Testis (tissue), 3 donors: ENCODE measurements around the gene EGFR. TPM values are rescaled to one million over a fixed set of nuclear protein-coding genes. Genes with fewer than 3 reads are reported as not detected.

ENCODE experiments used
- DNase-seq: peaks from one replicate; pipeline ENCODE4 v3.0.0-alpha.2; 2019
- H3K27ac ChIP-seq, 2 donors: fragments of 200-600 bp; sonication (generic); one replicate each; pipeline ENCODE4 v1.5.1; 2019
- H3K27me3 ChIP-seq: fragments of 200-600 bp; sonication (generic); one replicate; pipeline ENCODE4 v1.5.1; 2019
- H3K36me3 ChIP-seq: fragments of 200-600 bp; sonication (generic); one replicate; pipeline ENCODE4 v1.5.1; 2017; ENCODE audit warnings: low read depth; ENCODE audit errors: missing control alignments
- H3K4me1 ChIP-seq: fragments of 200-600 bp; sonication (generic); one replicate; pipeline ENCODE4 v1.5.1; 2019
- H3K4me3 ChIP-seq, 2 donors: fragments of 200-600 bp; sonication (generic); one replicate each; pipeline ENCODE4 v1.5.1; 2017 to 2019
- H3K9me3 ChIP-seq: fragments of 200-600 bp; sonication (generic); one replicate; pipeline ENCODE4 v1.5.1; 2017
- POLR2A ChIP-seq: fragments of 450-650 bp; IDR thresholded peaks from one replicate; pipeline ENCODE4 v1.6.1; 2017; ENCODE audit warnings: antibody characterized with exemption, mild to moderate bottlenecking, moderate library complexity
- WGBS, 2 donors: methylation state at CpG; one replicate each; pipeline ENCODE4 v1.1.5; 2018; 5-methylcytosine and 5-hydroxymethylcytosine counted together
- intact Hi-C: fragments of 100-400 bp; cut with DNase I; formaldehyde crosslinking; loops from one replicate; pipeline ENCODE4 v1.15.1; 2023; ENCODE audit warnings: low total_unique reads
- polyA plus RNA-seq: library from polyadenylated mRNA; stranded (reverse); fragments of 350-450 nt; fragmentation: Illumina TruSeq; extraction: RNeasy Lipid Tissue Mini Kit (QIAGEN cat#74804); gene quantifications from one replicate; pipeline ENCODE4 v1.2.3, GENCODE V29; 2014; ENCODE audit warnings: low read depth, low replicate concordance; ENCODE audit not compliant: insufficient read depth
- total RNA-seq, 2 donors: library from RNA; depleted of rRNA; stranded (reverse); fragments of >200 nt; gene quantifications; one replicate each; pipeline ENCODE4 v1.2.3, GENCODE V29; 2016
- TF ChIP-seq, protein P1 (sequence below), 3 experiments: fragments of 450-650 bp in 2 of 3; fragments of 200-600 bp in 1 of 3; sonication (generic) in 1 of 3; IDR thresholded peaks; one replicate each; pipeline ENCODE4 v1.5.1; 2016 to 2019; ENCODE audit warnings: antibody characterized with exemption in 3 of 3, mild to moderate bottlenecking in 2 of 3, moderate library complexity in 1 of 3

Gene EGFR
- total and polyA plus RNA-seq, 3 donors from 2014 or later: 11.0 to 45.0 (median 18.2) TPM

- H3K27ac ChIP-seq: no peak overlapping the region
- no peaks in the 10 kb centered on the region for H3K9me3 ChIP-seq
- no peak overlapping the region for H3K4me3 ChIP-seq
- H3K36me3 ChIP-seq: no peaks in the 10 kb centered on the region
- H3K27me3 ChIP-seq: no peaks in the 10 kb centered on the region
- 49 to 60% methylated on average over 11 to 14 of the region's 14 CpGs for WGBS, 2 donors
- intact Hi-C loops: no loop called here
- TF ChIP-seq, protein P1, sequence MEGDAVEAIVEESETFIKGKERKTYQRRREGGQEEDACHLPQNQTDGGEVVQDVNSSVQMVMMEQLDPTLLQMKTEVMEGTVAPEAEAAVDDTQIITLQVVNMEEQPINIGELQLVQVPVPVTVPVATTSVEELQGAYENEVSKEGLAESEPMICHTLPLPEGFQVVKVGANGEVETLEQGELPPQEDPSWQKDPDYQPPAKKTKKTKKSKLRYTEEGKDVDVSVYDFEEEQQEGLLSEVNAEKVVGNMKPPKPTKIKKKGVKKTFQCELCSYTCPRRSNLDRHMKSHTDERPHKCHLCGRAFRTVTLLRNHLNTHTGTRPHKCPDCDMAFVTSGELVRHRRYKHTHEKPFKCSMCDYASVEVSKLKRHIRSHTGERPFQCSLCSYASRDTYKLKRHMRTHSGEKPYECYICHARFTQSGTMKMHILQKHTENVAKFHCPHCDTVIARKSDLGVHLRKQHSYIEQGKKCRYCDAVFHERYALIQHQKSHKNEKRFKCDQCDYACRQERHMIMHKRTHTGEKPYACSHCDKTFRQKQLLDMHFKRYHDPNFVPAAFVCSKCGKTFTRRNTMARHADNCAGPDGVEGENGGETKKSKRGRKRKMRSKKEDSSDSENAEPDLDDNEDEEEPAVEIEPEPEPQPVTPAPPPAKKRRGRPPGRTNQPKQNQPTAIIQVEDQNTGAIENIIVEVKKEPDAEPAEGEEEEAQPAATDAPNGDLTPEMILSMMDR (IDR thresholded peaks at IDR 0.05): no peak
- no peak for TF ChIP-seq POLR2A
- H3K4me1 ChIP-seq: no peaks in the 10 kb centered on the region
- DNase-seq: no peak
Observed at GRCh38 chr7:55235115-55235514, 216.3 kb downstream of the EGFR start.

- Histone ChIP-seq H3K9me3 (no peaks in the 10 kb centered on the region), H3K36me3 (no peaks in the 10 kb centered on the region), H3K27me3 (no peaks in the 10 kb centered on the region), H3K4me1 (no peaks in the 10 kb centered on the region), H3K27ac (no peak overlapping the region), H3K4me3 (no peak overlapping the region)
- 47 to 48% methylated on average over 6 of the region's 6 CpGs for WGBS, 2 donors
- no peak for TF ChIP-seq POLR2A
- TF ChIP-seq, protein P1 (IDR thresholded peaks at IDR 0.05): no peak
- no peak for DNase-seq
- intact Hi-C loops: no loop called here
Observed at GRCh38 chr7:55235801-55236200, 217.0 kb downstream of the EGFR start.

DNA sequence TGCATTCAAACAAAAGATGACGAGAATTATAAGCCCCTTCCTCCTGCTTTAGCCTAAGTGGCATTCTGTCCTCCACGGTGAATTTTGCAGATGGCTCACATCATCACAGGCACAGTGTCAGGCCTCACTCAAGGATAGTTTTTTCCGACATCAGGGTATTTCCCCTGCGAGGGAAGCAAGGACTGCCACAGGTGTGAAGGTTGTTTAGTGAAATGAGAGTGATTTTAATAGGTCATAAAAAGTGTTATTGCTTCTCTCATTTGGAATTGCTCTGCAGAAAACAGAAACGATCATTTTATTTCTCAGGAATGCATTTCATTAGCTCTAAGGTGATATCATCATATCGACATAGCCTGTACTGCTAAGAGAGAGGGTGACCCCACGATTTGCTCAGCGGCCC, 217.7 kb downstream of the EGFR start:
- Histone ChIP-seq H3K4me1 (no peaks in the 10 kb centered on the region), H3K36me3 (no peaks in the 10 kb centered on the region), H3K27me3 (no peaks in the 10 kb centered on the region), H3K9me3 (no peaks in the 10 kb centered on the region), H3K4me3 (no peak overlapping the region), H3K27ac (no peak overlapping the region)
- intact Hi-C loops: no loop called here
- WGBS, 2 donors: 73 to 85% methylated on average over 8 of the region's 8 CpGs
- no peak for DNase-seq
- TF ChIP-seq POLR2A: no peak
- TF ChIP-seq, protein P1 (IDR thresholded peaks at IDR 0.05): no peak

DNA sequence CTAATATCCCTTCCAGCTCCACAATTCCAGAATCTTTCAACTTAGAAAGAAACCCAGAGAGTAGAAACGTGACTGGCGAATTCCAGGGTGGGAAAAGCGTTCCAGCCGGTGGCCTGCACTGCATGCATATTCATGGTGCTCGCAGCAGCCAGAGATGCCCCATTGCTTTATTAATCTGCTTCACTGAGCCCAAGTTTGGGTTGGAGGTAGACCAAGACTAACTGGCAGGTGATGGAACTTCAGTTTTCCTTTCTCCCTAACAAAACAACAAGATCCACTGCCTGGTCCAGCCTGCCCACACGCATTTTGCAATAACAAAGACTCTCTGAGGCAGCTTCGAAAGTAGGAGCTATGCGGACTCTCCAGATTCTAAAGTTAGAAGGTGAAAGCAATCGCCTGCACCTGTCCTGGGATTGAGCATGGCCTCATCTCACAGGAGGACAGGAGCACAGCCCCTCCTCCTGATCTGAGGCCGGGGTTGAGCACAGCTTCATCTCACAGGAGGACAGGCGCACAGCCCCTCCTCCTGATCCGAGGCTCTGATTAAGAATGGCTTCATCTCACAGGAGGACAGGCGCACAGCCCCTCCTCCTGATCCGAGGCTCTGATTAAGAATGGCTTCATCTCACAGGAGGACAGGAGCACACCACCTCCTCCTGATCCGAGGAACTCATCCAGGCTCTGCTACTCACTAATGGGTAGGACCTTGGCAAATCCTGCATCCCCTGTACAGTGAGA, 218.5 kb downstream of the EGFR start:
- TF ChIP-seq, protein P1 (IDR thresholded peaks at IDR 0.05): no peak
- no peak for TF ChIP-seq POLR2A
- Histone ChIP-seq H3K4me3 (no peak overlapping the region), H3K27me3 (no peaks in the 10 kb centered on the region), H3K4me1 (no peaks in the 10 kb centered on the region), H3K36me3 (no peaks in the 10 kb centered on the region), H3K9me3 (no peaks in the 10 kb centered on the region), H3K27ac (no peak overlapping the region)
- 82 to 84% methylated on average over 11 to 15 of the region's 15 CpGs for WGBS, 2 donors
- no peak for DNase-seq
- intact Hi-C loops: no loop called here

- Histone ChIP-seq H3K4me1 (no peaks in the 10 kb centered on the region), H3K27ac (no peak overlapping the region), H3K4me3 (no peak overlapping the region), H3K9me3 (no peaks in the 10 kb centered on the region), H3K36me3 (no peaks in the 10 kb centered on the region), H3K27me3 (no peaks in the 10 kb centered on the region)
- WGBS, 2 donors: 72 to 84% methylated on average over 3 of the region's 3 CpGs
- intact Hi-C loops: no loop called here
- DNase-seq: no peak
- no peak for TF ChIP-seq POLR2A
- TF ChIP-seq, protein P1 (IDR thresholded peaks at IDR 0.05): no peak
Observed at GRCh38 chr7:55239406-55239805, 220.6 kb downstream of the EGFR start.
